ENCODE measurements around the gene CFAP61.

DNA sequence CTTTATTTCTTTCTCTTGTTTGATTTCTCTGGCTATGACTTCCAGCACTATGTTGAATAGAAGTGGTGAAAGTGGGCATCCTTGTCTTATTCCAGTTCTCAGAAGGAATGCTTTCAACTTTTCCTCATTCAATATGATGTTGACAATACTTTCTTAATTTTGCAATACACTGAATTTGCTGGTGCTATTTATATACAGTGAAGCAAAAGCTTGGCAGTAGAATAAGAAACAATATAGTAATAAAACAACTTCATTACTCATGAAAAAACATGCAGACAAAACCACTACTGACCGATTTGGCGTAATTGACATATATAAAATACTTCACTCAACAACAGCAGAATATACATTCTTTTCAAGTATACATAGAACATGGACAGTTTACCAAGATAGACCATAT, 96.4 kb downstream of the CFAP61 start:
- TF ChIP-seq, protein P1, sequence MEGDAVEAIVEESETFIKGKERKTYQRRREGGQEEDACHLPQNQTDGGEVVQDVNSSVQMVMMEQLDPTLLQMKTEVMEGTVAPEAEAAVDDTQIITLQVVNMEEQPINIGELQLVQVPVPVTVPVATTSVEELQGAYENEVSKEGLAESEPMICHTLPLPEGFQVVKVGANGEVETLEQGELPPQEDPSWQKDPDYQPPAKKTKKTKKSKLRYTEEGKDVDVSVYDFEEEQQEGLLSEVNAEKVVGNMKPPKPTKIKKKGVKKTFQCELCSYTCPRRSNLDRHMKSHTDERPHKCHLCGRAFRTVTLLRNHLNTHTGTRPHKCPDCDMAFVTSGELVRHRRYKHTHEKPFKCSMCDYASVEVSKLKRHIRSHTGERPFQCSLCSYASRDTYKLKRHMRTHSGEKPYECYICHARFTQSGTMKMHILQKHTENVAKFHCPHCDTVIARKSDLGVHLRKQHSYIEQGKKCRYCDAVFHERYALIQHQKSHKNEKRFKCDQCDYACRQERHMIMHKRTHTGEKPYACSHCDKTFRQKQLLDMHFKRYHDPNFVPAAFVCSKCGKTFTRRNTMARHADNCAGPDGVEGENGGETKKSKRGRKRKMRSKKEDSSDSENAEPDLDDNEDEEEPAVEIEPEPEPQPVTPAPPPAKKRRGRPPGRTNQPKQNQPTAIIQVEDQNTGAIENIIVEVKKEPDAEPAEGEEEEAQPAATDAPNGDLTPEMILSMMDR (IDR thresholded peaks at IDR 0.05 in 8 of 11, conservative IDR thresholded peaks at IDR 0.05 in 3 of 11), result no peak
- no peak for TF ChIP-seq POLR2A (IDR thresholded peaks at IDR 0.05)
